Right lobe of liver (tissue), 6 donors: Measurements from ENCODE around the gene TNS1. TPM values are rescaled to one million over a fixed set of nuclear protein-coding genes. Genes with fewer than 3 reads are reported as not detected.

Experiments
- ATAC-seq, 4 donors: fragments of 200-7000 bp; cut with Tn5 transposase; one replicate each; pipeline ENCODE4 v1.9.1; 2020; ENCODE audit warnings: mild to moderate bottlenecking in 4 of 4, moderate library complexity in 4 of 4
- DNase-seq, 3 donors: peaks; one replicate each; pipeline ENCODE4 v3.0.0-alpha.2; 2020
- H3K27ac ChIP-seq, 3 donors: fragments of 200-600 bp; one replicate each; pipeline ENCODE4 v1.8.0; 2022
- H3K27me3 ChIP-seq, 2 donors: fragments of 200-600 bp; one replicate each; pipeline ENCODE4 v1.8.0; 2022
- H3K36me3 ChIP-seq, 4 donors: fragments of 200-600 bp; sonication (generic) in 1 of 4; one replicate each; pipeline versions ENCODE4 v1.5.1 to v1.8.0; 2017 to 2022; ENCODE audit warnings: control low read depth in 1 of 4
- H3K4me1 ChIP-seq, 4 donors: fragments of 200-600 bp; sonication (generic) in 1 of 4; one replicate each; pipeline versions ENCODE4 v1.5.1 to v1.8.0; 2017 to 2022; ENCODE audit warnings: control low read depth in 1 of 4
- H3K4me3 ChIP-seq, 3 donors: fragments of 200-600 bp; one replicate each; pipeline ENCODE4 v1.8.0; 2022
- H3K9me3 ChIP-seq, 4 donors: fragments of 200-600 bp; sonication (generic) in 1 of 4; one replicate each; pipeline versions ENCODE4 v1.5.1 to v1.8.0; 2017 to 2022; ENCODE audit warnings: control low read depth in 1 of 4
- CTCF ChIP-seq, 4 donors: fragments of 200-600 bp in 3 of 4; fragments of 450-650 bp in 1 of 4; IDR thresholded peaks; one replicate each; pipeline versions ENCODE4 v1.5.1 to v1.8.0; 2016 to 2022; ENCODE audit warnings: antibody characterized with exemption in 4 of 4, mild to moderate bottlenecking in 2 of 4
- POLR2A ChIP-seq: fragments of 450-650 bp; IDR thresholded peaks from one replicate; pipeline ENCODE4 v1.6.1; 2017; ENCODE audit warnings: antibody characterized with exemption, mild to moderate bottlenecking
- WGBS: methylation state at CpG from one replicate; pipeline ENCODE4 v1.1.6; 2018; ENCODE audit warnings: low coverage, low lambda C conversion rate; ENCODE audit not compliant: insufficient coverage; ENCODE audit errors: missing lambda C conversion rate; 5-methylcytosine and 5-hydroxymethylcytosine counted together
- intact Hi-C, 2 donors: fragments of 100-400 bp; cut with DNase I; formaldehyde crosslinking; loops; one replicate each; pipeline versions ENCODE4 v1.11.2 to v1.14.1; 2022
- total RNA-seq, 6 experiments: library from RNA; depleted of rRNA in 2 of 6; stranded (reverse); fragments of >200 nt in 2 of 6; fragmentation: NEBNext Ultra II Directional in 3 of 6; extraction: Animal tissue kit (Norgen Biotek cat#: 25700) in 3 of 6; gene quantifications; one replicate each; pipeline versions ENCODE4 v1.1.0 to v1.2.4, GENCODE V29; 2016 to 2023
- donor health status: DM: no; HTN: yes; CAD: no.
- donor health status: DM: no; HTN: no; CAD: no.
- donor health status: DM: no; HTN: no; CAD: no.
- donor health status: DM: no; HTN: yes; CAD: no.
- donor health status: DM: no; HTN: yes; CAD: no.

TNS1 gene
- total RNA-seq, 6 experiments from 2014 or later = 68.4 to 209 (median 99.2) TPM

DNA sequence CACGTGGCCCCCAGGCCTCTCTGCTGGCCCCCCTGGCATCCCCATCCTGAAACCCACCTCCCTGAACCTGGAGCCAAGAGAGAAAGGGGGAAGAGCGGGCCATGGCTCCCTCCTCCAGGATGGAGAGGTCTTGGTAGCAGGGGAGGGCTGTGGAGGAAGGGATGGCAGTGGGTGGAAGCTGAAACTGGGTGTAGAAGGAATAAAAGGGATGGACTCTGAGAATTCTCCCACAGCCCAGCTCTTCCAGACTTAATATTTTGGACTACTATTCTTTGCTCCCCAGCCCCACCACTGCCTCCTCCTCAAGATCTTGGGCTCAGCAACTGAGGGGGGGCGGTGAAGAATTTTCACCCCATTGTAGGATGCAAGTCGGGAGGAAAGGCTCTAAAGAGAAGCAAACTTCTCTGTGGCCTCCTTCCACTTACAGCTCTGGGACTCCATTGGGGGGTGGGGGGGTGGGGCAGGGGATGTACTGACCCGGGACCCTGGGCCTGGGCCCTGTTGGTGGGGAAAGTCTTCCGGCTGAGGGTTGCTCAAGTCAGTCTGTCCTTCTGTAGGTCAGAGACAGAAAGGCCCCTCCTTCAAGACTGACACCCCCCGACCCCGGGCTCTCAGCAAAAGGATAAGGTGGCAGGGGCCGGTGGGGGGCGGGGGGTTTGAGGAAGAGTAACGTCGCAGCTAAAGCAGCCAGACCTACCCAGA, 501 bp downstream of the TNS1 start:
- intact Hi-C loops = no loop called here
- H3K4me3 ChIP-seq = no peak overlapping the region
- no peaks in the 10 kb centered on the region for H3K4me1 ChIP-seq
- no peaks in the 10 kb centered on the region for H3K9me3 ChIP-seq
- H3K36me3 ChIP-seq = no peaks in the 10 kb centered on the region
- H3K27me3 ChIP-seq = no peaks in the 10 kb centered on the region
- 19% methylated on average over 4 of the region's 12 CpGs for WGBS
- TF ChIP-seq POLR2A = no peak
- TF ChIP-seq CTCF (IDR thresholded peaks at IDR 0.05) = no peak
- no peak for ATAC-seq
- DNase-seq = no peak
- H3K27ac ChIP-seq = no peak overlapping the region

- no peak for ATAC-seq
- no peaks in the 10 kb centered on the region for H3K4me1 ChIP-seq
- DNase-seq = no peak
- no peak overlapping the region for H3K27ac ChIP-seq
- intact Hi-C loops = no loop called here
- no peaks in the 10 kb centered on the region for H3K9me3 ChIP-seq
- no peaks in the 10 kb centered on the region for H3K27me3 ChIP-seq
- no peaks in the 10 kb centered on the region for H3K36me3 ChIP-seq
- H3K4me3 ChIP-seq = no peak overlapping the region
- 54% methylated on average over 4 of the region's 4 CpGs for WGBS
- TF ChIP-seq CTCF (IDR thresholded peaks at IDR 0.05) (no peak), POLR2A (no peak)
These were observed 1.2 kb downstream of the TNS1 start for GRCh38 chr2:218001629-218002028.

DNA sequence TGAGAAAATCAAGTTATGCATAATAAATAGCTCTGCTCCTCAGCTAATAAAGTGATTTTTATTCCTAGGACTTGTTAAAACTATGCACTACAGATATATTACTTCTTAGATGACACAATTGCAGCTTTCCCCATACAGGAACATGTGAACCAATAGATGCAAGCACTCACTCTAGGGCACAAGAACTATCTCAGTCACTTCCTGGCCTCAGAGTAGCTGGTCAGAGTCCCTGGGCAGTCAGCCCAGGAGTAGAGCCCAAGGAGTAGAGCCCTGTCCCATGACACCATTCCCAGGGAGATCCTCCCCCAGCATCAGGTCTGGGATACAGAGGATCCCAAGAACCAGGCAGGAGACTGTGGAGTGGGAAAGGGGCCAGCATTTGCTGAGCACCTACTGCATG, 2.7 kb downstream of the TNS1 start:
- intact Hi-C loops = no loop called here
- Histone ChIP-seq H3K4me1 (no peaks in the 10 kb centered on the region), H3K4me3 (no peak overlapping the region), H3K9me3 (no peaks in the 10 kb centered on the region), H3K27ac (no peak overlapping the region), H3K27me3 (no peaks in the 10 kb centered on the region), H3K36me3 (no peaks in the 10 kb centered on the region)
- no peak for TF ChIP-seq CTCF (IDR thresholded peaks at IDR 0.05)
- no peak for TF ChIP-seq POLR2A
- DNase-seq = no peak
- peak in 3 of 4 donors; percentile 9 to 51 (median 33) for ATAC-seq

DNA sequence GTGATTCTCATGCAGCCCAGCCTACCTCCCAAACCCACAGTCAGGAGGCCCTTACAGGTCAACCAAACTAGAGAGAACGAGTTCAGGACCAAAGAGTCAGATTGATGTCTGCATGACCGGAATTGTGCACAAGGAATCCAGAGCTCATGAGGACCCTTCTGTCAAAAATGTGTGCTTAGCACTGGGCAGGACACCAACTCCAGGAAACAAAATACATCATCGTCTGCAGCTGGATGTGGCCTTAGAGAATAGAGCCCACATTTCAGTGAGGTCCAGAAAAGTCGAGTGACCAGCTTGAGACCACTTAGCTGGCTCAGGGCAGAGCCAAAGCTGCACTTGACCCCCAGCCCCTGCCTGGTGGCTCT, 3.2 kb downstream of the TNS1 start:
- Histone ChIP-seq H3K36me3 (no peaks in the 10 kb centered on the region), H3K4me1 (no peaks in the 10 kb centered on the region), H3K4me3 (no peak overlapping the region), H3K27ac (no peak overlapping the region), H3K27me3 (no peaks in the 10 kb centered on the region), H3K9me3 (no peaks in the 10 kb centered on the region)
- ATAC-seq (no peak), DNase-seq (no peak)
- intact Hi-C loops = loop anchor here in 1 of 2 donors (10.0 kb wide), 1 partner anchor 115 kb away; no protein-coding TSS in a partner anchor
- WGBS = 59% methylated on average over 3 of the region's 4 CpGs
- TF ChIP-seq CTCF (IDR thresholded peaks at IDR 0.05) (no peak), POLR2A (no peak)
